Hypothalamus (tissue), 51 donors: Measurements from ENCODE around the gene ZNF451.
"Not testable (repeated sequence)": the region's sequence is repeated elsewhere in the genome, so short reads cannot be mapped to it uniquely, and the experiment has no call there.

ENCODE experiments used
- DNase-seq, 51 donors: peaks; one replicate each; lab custom pipeline; 2025; lab: John Stamatoyannopoulos, UW

The ZNF451 gene

DNA sequence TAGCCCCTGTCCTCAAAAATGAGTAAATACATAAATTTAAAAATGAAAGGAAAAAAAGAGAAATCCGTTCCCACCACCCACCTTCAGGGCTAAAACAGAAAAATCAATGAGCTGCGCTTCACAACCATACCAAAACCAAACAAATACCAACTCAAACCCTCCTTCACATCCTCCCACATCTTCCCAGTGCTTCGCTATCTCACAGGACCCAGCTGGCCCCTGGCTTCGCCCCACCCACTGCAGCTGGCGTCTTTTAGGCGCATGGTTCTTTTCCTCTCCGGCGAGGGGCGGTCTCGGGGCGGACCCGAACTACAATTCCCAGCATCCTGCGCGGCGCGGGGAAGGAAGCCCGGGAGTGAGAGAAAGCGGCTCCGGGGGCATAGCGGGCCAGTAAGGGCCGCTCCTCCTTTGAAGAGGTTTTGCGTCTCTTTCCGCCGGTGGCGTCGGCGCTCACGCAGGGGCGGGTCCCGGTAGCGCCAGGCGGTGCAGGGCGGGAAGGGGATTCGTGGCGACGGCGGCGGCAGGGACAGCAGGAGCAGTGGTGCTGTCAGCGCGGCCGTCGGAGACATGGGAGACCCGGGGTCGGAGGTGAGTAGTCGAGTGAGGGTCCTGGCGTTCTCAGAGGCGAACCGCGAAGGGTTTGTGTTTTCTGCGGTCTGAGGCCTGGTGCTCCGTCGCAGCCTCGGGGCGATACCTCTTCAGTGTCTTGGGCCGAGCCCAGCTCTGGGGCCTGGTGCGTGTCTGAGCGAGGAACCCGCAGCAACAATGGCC is at the start of gene ZNF451:
Gene ZNF451, plus strand, starts transcription at position 502 of the 771 bp plus-strand sequence. Its CDS starts 66 bp downstream, at position 568.
- peak; percentile 57 to 99 (median 96) for DNase-seq

DNA sequence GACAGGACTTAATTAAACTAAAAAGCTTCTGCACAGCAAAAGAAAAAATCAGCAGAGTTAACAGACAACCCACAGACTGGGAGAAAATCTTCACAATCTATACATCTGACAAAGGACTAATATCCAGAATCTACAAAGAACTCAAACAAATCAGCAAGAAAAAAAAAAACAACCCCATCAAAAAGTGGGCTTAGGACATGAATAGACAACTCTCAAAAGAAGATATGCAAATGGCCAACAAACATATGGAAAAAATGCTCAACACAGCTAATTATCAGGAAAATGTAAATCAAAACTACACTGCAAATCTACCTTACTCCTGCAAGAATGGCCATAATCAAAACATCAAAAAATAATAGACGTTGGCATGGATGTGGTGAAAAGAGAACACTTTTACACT is 45.9 kb upstream of the ZNF451 start:
- not testable (repeated sequence) for DNase-seq

GRCh38 chr6:57044568-57044967 is 45.4 kb upstream of the ZNF451 start:
- no peak for DNase-seq

- peak; percentile 46 to 97 (median 87) for DNase-seq
Observed at GRCh38 chr6:57046332-57047256, 43.4 kb upstream of the ZNF451 start, which contains the start of gene KIAA1586. TSS of gene KIAA1586 (plus strand) at chr6:57046693. CDS start at chr6:57046756, 63 bp downstream.

DNA sequence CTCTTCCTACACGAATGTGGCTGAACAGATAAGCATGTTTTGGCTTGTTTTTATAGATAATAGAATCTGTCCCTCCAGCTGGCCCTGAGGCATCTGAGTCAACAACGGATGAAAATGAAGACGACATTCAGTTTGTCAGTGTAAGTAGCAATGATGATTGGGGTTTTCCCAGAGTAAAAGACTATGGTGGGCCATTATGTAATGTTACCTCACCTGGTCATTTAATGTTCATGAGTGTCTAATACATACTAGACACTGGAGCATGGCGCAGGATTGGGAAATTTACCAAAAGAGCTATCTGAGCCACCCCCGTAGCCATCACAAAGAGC is 42.8 kb upstream of the ZNF451 start:
- not testable (repeated sequence) for DNase-seq

- DNase-seq = not testable (repeated sequence)
Observed at GRCh38 chr6:57047859-57048258, 42.1 kb upstream of the ZNF451 start.

GRCh38 chr6:57048577-57048976 is 41.4 kb upstream of the ZNF451 start:
- DNase-seq = no peak

GRCh38 chr6:57063847-57064246 is 26.1 kb upstream of the ZNF451 start:
- DNase-seq = no peak

DNA sequence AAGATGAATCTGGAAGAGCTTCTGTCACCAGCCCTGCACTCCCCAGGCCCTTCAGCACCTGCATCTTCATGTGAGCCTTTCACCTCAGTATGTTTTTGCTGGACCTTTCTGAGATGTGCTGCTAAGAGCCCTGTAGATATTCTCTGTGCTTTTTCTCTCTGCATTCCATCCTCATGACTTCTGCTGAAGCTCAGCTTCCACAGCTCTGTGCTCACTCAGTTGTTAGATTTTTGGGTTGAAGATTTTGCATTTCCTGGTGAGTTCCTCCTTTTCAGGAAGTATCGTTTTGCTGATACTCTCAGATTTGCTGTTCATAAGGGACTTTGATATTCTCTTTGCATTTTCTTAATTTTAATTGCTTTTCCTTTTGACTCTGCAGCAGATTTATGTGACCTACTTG is 25.2 kb upstream of the ZNF451 start:
- no peak for DNase-seq

GRCh38 chr6:57068061-57068460 is 21.9 kb upstream of the ZNF451 start:
- no peak for DNase-seq

- DNase-seq = no peak
Observed at GRCh38 chr6:57069228-57069627, 20.8 kb upstream of the ZNF451 start.

- no peak for DNase-seq
Observed at GRCh38 chr6:57069920-57070331, 20.1 kb upstream of the ZNF451 start.

DNA sequence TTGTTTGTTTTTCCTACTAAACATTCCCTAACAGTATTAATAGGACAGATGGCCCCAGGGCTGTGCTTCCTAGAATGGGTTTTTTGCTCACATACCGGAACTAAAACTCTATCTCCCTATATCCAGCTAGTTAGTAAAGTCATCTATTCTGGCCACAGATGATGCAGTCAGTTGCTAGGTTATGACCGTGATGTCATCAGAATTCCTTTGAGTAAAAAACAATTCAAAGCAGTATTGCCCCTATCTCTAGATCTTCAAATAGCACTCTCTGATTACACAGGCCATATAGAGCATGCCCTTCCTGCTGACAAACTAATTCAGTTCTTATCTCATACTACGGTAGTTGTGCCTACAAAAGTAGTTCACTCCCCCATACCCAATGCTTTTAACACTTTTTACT is 17.9 kb upstream of the ZNF451 start:
- no peak for DNase-seq

DNA sequence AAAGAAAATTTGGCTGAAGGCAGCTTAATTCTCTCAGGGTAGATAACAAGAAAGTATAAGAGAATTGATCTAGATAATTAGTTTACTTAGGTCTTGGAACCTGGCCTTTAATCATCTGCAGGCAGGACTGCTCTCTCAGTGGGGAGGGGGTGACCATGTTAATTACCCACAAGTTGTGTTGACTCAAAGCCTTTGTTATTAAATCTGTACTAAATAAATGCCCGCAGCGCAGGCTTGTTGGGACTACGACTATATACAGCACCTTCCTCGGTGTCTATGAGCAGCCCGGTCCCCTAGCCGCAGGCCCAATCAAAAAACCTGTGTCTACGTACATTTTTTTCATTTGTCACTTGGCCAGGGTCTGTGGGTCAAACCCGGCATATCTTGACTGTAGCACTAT is 15.6 kb upstream of the ZNF451 start:
- DNase-seq = no peak

- DNase-seq = no peak
Observed at GRCh38 chr6:57075092-57075491, 14.9 kb upstream of the ZNF451 start.

- DNase-seq = no peak
Observed at GRCh38 chr6:57078531-57079207, 11.3 kb upstream of the ZNF451 start.

GRCh38 chr6:57085471-57085870 is 4.5 kb upstream of the ZNF451 start:
- no peak for DNase-seq

- no peak for DNase-seq
Observed at GRCh38 chr6:57086843-57087242, 3.1 kb upstream of the ZNF451 start.

DNA sequence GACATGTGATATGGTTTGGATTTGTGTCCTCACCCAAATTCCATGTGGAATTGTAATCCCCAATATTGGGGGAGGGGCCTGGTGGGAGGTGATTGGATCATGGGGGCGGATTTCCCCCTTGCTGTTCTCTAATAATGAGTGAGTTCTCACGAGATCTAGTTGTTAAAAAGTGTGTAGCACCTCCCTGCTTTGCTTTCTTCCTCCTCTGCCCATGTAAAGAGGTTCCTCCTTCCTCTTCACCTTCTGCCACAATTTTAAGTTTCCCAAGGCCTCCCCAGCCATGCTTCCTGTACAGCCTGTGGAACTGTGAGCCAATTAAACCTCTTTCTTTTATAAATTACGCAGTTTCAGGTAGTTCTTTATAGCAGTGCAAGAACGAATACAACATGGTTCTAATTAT is 2.1 kb upstream of the ZNF451 start:
- DNase-seq = no peak

DNA sequence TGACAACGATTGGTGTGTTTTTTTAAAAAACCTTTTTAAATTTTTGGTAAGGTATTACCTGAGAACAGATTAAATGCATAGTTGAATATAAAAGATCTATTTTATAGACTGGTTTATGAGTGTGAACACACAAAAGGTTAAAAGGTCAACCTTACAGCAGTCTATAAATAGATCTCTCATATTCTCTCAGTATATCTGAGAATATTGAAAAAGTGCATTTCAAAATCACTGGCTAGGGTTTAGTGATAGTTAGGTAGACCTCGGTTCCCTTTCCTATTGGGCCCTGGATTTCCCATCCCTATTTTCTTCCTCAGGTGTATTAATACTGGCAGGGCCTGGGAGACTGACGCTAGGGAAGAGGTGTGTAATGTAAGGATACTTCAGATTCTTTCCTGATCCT is 723 bp upstream of the ZNF451 start:
- DNase-seq = no peak

GRCh38 chr6:57090458-57091067 is 575 bp downstream of the ZNF451 start:
- DNase-seq = not testable (repeated sequence)
